Nephron (organoid): ENCODE results near the gene RNU6-7.
A peak's percentile ranks its signal among the peaks of the same experiment; 100 is the strongest.

Experiments
- H3K27ac Mint-ChIP-seq, 3 experiments: 2 replicates each; pipeline ENCODE4 v1.8.0; 2020; ENCODE audit warnings: mixed read lengths in 3 of 3, mild to moderate bottlenecking in 2 of 3, moderate library complexity in 1 of 3
- H3K27me3 Mint-ChIP-seq: 2 replicates; pipeline ENCODE4 v1.8.0; 2021; ENCODE audit warnings: low read depth, mild to moderate bottlenecking, moderate library complexity, mixed read lengths
- H3K36me3 Mint-ChIP-seq: 2 replicates; pipeline ENCODE4 v1.8.0; 2020; ENCODE audit warnings: low read depth, mixed read lengths
- H3K4me1 Mint-ChIP-seq: 2 replicates; pipeline ENCODE4 v1.8.0; 2020; ENCODE audit warnings: mixed read lengths
- H3K4me3 Mint-ChIP-seq, 3 experiments: 2 replicates each; pipeline ENCODE4 v1.8.0; 2020; ENCODE audit warnings: mild to moderate bottlenecking in 3 of 3, mixed read lengths in 3 of 3, moderate library complexity in 2 of 3
- H3K9me3 Mint-ChIP-seq: 2 replicates; pipeline ENCODE4 v1.8.0; 2020; ENCODE audit warnings: mixed read lengths
- TF ChIP-seq, protein P1 (sequence below), 3 experiments: fragments of 200-600 bp; sonication (generic); IDR thresholded peaks; one replicate each; pipeline ENCODE4 v1.5.0; 2021; ENCODE audit warnings: antibody characterized with exemption in 3 of 3; ENCODE audit not compliant: unreplicated experiment in 3 of 3

Gene RNU6-7

DNA sequence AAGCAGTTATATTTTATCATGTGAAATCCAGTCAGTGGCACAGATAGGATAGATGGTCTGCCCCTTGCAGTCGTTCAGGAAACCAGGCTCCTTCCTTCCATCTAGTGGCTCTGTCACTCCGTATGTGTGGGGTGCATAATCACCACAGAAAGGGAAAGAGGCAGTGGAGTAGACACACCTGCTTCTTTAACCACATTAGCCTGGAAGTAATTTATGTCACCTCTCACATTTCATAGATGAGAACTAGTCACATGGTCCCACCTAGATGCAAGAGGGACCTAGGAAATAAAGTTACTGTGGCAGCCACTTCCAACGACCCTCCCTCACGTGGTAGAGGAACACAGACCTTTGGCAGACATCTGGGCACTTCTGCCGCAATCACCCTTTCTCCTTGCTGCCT is 15.5 kb downstream of the RNU6-7 start:
- Mint-ChIP-seq H3K4me3 (no peak overlapping the region), H3K4me1 (peaks cover 6% of the 10 kb centered on the region), H3K27me3 (peaks cover 7% of the 10 kb centered on the region)

DNA sequence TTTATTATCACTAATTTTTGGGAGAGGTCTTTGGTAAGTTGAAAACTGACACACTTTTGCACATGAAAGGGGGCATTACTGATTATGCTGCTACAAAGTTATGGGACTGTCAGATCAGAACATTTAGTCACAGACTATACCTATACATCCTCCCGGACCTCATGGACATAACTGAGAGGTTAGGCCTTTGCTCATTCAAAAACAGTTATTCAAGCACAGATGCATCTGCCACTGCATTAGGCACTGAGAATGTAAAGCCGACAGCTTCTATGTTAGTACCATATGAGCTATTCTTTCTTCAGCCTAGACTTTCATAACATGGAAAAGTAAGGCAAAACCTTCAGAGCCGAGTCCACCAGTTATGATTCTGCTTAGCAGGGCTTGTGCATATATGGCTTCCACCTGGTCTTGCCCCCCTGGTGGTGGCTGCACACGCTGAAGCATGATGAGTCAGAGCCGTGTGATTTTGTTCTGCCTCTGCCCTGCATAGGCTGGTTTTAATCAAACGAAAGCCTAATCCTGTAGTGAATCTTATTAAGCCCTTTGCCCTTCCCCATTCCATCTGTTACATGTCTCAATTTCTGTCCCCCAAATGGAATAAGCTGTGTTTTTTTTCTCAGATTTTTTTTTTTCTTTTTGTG is 23.0 kb downstream of the RNU6-7 start:
- Mint-ChIP-seq H3K27ac (no peak overlapping the region), H3K4me1 (no peaks in the 10 kb centered on the region), H3K36me3 (no peaks in the 10 kb centered on the region), H3K27me3 (no peaks in the 10 kb centered on the region), H3K9me3 (no peaks in the 10 kb centered on the region), H3K4me3 (no peak overlapping the region)
- TF ChIP-seq, protein P1, sequence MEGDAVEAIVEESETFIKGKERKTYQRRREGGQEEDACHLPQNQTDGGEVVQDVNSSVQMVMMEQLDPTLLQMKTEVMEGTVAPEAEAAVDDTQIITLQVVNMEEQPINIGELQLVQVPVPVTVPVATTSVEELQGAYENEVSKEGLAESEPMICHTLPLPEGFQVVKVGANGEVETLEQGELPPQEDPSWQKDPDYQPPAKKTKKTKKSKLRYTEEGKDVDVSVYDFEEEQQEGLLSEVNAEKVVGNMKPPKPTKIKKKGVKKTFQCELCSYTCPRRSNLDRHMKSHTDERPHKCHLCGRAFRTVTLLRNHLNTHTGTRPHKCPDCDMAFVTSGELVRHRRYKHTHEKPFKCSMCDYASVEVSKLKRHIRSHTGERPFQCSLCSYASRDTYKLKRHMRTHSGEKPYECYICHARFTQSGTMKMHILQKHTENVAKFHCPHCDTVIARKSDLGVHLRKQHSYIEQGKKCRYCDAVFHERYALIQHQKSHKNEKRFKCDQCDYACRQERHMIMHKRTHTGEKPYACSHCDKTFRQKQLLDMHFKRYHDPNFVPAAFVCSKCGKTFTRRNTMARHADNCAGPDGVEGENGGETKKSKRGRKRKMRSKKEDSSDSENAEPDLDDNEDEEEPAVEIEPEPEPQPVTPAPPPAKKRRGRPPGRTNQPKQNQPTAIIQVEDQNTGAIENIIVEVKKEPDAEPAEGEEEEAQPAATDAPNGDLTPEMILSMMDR (IDR thresholded peaks at IDR 0.05; ENCODE audit: unreplicated experiment in 3 of 3) = peak in 2 of 3 experiments; percentile 13 to 15

More for the DNA sequence above, 15.5 kb downstream of the RNU6-7 start:
- H3K27ac Mint-ChIP-seq = no peak overlapping the region
- no peaks in the 10 kb centered on the region for H3K36me3 Mint-ChIP-seq
- TF ChIP-seq, protein P1 (IDR thresholded peaks at IDR 0.05; ENCODE audit: unreplicated experiment in 3 of 3) = no peak
- H3K9me3 Mint-ChIP-seq = no peaks in the 10 kb centered on the region

DNA sequence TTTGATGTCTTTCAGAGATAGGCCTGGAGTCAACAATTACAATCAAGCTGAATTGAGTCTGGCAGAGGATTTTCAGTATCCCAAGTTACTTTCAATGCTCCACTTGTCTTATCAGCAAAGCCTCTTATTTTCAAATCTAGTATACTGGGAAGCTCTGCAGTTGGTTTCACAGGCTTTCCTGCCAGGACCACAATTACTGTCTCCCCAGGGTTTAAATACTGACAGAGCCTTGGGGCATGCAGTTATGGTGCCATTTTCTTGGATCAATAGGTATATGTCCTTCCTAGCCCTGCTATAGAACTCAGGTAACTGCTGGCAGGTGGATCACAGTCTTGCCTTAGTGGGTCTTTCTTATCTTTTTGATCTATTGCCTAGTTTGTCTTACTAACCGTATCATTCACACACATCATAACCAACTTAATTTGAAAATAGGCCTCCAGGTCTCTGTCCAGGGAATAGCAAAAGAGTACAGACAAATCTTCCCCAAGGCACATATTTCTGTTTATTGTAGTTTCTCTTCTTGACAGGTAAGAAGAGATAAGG is 23.6 kb downstream of the RNU6-7 start:
- Mint-ChIP-seq H3K36me3 (no peaks in the 10 kb centered on the region), H3K9me3 (no peaks in the 10 kb centered on the region), H3K4me1 (no peaks in the 10 kb centered on the region), H3K27me3 (no peaks in the 10 kb centered on the region), H3K4me3 (no peak overlapping the region), H3K27ac (no peak overlapping the region)
- TF ChIP-seq, protein P1 (IDR thresholded peaks at IDR 0.05; ENCODE audit: unreplicated experiment in 3 of 3) = no peak

DNA sequence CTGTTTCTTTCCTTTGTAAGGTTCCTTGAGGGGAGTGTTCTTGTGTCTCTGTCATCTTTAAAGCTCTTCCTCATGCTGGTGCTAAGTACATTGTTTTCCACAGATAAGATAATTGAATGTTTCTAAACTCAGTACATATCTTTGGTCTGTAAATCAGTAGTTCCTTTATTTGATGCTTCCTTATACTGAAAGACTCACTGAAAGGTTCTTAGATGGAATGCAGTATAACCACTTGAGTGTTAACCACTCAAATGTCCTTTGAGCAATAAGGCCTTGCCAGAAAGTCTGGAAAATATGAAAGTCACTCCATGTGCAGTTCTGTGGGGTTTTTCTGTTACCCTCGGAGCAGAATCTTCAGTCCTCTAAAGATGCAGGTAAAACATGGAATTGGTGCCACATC is 24.2 kb downstream of the RNU6-7 start:
- H3K36me3 Mint-ChIP-seq = no peaks in the 10 kb centered on the region
- TF ChIP-seq, protein P1 (IDR thresholded peaks at IDR 0.05; ENCODE audit: unreplicated experiment in 3 of 3) = no peak
- no peaks in the 10 kb centered on the region for H3K9me3 Mint-ChIP-seq
- no peaks in the 10 kb centered on the region for H3K4me1 Mint-ChIP-seq
- no peak overlapping the region for H3K27ac Mint-ChIP-seq
- no peak overlapping the region for H3K4me3 Mint-ChIP-seq
- no peaks in the 10 kb centered on the region for H3K27me3 Mint-ChIP-seq

DNA sequence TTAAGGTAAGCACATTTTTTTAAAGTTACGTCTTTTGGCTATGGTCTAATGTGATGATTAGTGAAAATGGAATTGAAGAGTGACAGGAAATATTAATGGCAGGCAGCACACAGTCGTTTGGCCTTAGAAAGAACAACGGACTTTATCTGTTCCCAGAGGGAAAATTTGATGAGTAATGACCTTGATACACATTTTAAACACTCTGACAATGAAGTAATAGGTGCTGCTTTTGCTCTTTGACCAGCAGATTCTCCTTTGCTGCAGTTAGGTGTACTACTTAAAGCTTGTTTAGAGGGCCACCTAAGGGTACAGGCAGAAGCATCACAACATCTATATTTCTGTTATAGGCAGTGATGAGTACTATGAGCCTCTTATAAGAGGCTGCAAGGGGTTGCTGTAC is 28.3 kb downstream of the RNU6-7 start:
- no peaks in the 10 kb centered on the region for H3K4me1 Mint-ChIP-seq
- no peak overlapping the region for H3K27ac Mint-ChIP-seq
- H3K9me3 Mint-ChIP-seq = peaks cover 7% of the 10 kb centered on the region
- no peaks in the 10 kb centered on the region for H3K36me3 Mint-ChIP-seq
- no peaks in the 10 kb centered on the region for H3K27me3 Mint-ChIP-seq
- TF ChIP-seq, protein P1 (IDR thresholded peaks at IDR 0.05; ENCODE audit: unreplicated experiment in 3 of 3) = no peak
- H3K4me3 Mint-ChIP-seq = no peak overlapping the region

DNA sequence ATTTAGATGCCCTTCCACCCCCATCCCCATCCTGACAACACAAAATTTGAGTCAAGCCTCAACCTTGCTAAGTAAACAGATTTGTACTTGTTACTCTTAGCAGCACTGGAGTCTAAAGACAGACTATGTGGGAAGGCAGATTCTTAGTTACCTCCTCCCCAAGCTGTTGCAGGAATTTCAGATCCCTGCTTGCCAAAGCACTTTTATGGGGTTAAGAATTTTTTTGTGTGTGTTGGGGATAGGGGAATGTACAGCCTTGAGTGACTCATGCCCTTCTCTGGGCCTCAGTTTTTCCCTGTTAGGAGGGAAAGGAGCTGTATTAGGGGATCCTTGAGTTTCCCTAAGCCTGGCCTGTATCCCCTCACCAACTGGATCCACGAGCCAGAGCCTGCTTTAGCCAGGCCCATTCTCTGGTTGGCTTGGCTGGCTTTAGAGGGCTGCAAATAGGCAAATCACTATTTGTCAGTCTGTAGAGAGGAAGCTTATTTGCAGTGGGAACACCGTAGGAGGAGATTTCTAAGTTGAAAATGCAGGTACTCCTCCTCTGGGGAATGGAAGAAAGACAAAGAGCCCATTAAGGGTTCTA is 28.9 kb downstream of the RNU6-7 start:
- Mint-ChIP-seq H3K4me1 (no peaks in the 10 kb centered on the region), H3K27ac (no peak overlapping the region), H3K4me3 (no peak overlapping the region), H3K27me3 (no peaks in the 10 kb centered on the region), H3K36me3 (no peaks in the 10 kb centered on the region), H3K9me3 (peaks cover 7% of the 10 kb centered on the region)
- TF ChIP-seq, protein P1 (IDR thresholded peaks at IDR 0.05; ENCODE audit: unreplicated experiment in 3 of 3) = no peak
